Endothelial cell of umbilical vein (primary cell): Measurements from ENCODE around the gene NUDT12. TPM values are rescaled to one million over a fixed set of nuclear protein-coding genes. Genes with fewer than 3 reads are reported as not detected.

Experiments
- BruUV-seq: library from RNA; stranded (reverse); fragments of 400-500 nt; replicated peaks from 2 replicates; lab custom pipeline; 2021; lab: Mats Ljungman, UMichigan
- CTCF ChIA-PET: fragments of 300-600, 350-600 bp; sonication (Branson Sonifier 250); formaldehyde crosslinking; loops from one replicate; lab custom pipeline; 2021; ENCODE audit warnings: antibody characterized with exemption, inconsistent platforms; lab: Charles Lee
- POLR2A ChIA-PET: fragments of 300-600, 350-600 bp; sonication (Branson Sonifier 250); formaldehyde crosslinking; loops from one replicate; lab custom pipeline; 2021; ENCODE audit warnings: antibody characterized with exemption, inconsistent platforms; lab: Charles Lee
- DNase-seq: peaks from one replicate; pipeline ENCODE4 v3.0.0-alpha.2; 2011; ENCODE audit warnings: low read depth, low spot score
- FAIRE-seq: peaks from 2 replicates; lab custom pipeline; 2011; peaks lifted over from hg19 to GRCh38; lab: Jason Lieb, UNC
- H2AFZ ChIP-seq: 2 replicates; pipeline ENCODE4 v1.6.0; 2012; ENCODE audit warnings: low read depth, low read length, control low read depth, inconsistent platforms
- H3K27ac ChIP-seq: 2 replicates; pipeline ENCODE4 v1.5.1; 2011; ENCODE audit warnings: low read depth, mild to moderate bottlenecking, control low read depth, low read length, moderate library complexity; ENCODE audit not compliant: insufficient read depth
- H3K27me3 ChIP-seq, 2 experiments: 2 replicates each; pipeline versions ENCODE4 v1.6.0 to v1.6.1; 2011; ENCODE audit warnings: low read length in 2 of 2, mixed read lengths in 1 of 2; ENCODE audit not compliant: control insufficient read depth in 2 of 2, insufficient read depth in 2 of 2
- H3K36me3 ChIP-seq, 2 experiments: 2 replicates in 1 of 2; 3 replicates in 1 of 2; pipeline ENCODE4 v1.5.1; 2011; ENCODE audit warnings: low read length in 2 of 2, mild to moderate bottlenecking in 1 of 2, moderate library complexity in 1 of 2; ENCODE audit not compliant: control insufficient read depth in 2 of 2, insufficient read depth in 2 of 2; ENCODE audit errors: extremely low read depth in 1 of 2
- H3K4me1 ChIP-seq: 3 replicates; pipeline ENCODE4 v1.5.1; 2011; ENCODE audit warnings: mild to moderate bottlenecking, low read length; ENCODE audit not compliant: control insufficient read depth, insufficient read depth; ENCODE audit errors: extremely low read depth
- H3K4me2 ChIP-seq: 2 replicates; pipeline ENCODE4 v1.6.1; 2011; ENCODE audit warnings: low read length, control low read depth, mixed read lengths; ENCODE audit not compliant: insufficient read depth
- H3K4me3 ChIP-seq, 3 experiments: fragments of 200-600 bp in 1 of 3; sonication (generic), shearing (Covaris generic) in 1 of 3; replicated peaks in 1 of 3; 2 replicates each; pipeline ENCODE4 v1.5.1; 2011 to 2016; ENCODE audit warnings: control low read depth in 3 of 3, low read length in 3 of 3, mild to moderate bottlenecking in 2 of 3, inconsistent platforms in 1 of 3, low read depth in 1 of 3, moderate library complexity in 1 of 3; ENCODE audit not compliant: insufficient read depth in 1 of 3
- H3K79me2 ChIP-seq: 2 replicates; pipeline ENCODE4 v1.6.0; 2012; ENCODE audit warnings: low read length, inconsistent platforms; ENCODE audit not compliant: control insufficient read depth, insufficient read depth
- H3K9ac ChIP-seq: replicated peaks from 2 replicates; pipeline ENCODE3; 2011; ENCODE audit warnings: low read length, control low read depth; ENCODE audit not compliant: insufficient read depth; ENCODE audit errors: extremely low read depth
- H3K9me1 ChIP-seq: replicated peaks from 3 replicates; pipeline ENCODE4 v1.6.0; 2011; ENCODE audit warnings: mild to moderate bottlenecking, low read length; ENCODE audit not compliant: control insufficient read depth, insufficient read depth; ENCODE audit errors: extremely low read depth
- H3K9me3 ChIP-seq: replicated peaks from 2 replicates; pipeline ENCODE4 v1.5.1; 2012; ENCODE audit warnings: low read length, inconsistent platforms; ENCODE audit not compliant: control insufficient read depth, insufficient read depth
- H4K20me1 ChIP-seq: replicated peaks from 2 replicates; pipeline ENCODE3; 2011; ENCODE audit warnings: mild to moderate bottlenecking, low read length; ENCODE audit not compliant: control insufficient read depth, insufficient read depth; ENCODE audit errors: extremely low read depth
- EZH2 ChIP-seq: IDR thresholded peaks from 2 replicates; pipeline ENCODE4 v1.6.1; 2012; ENCODE audit warnings: borderline replicate concordance, low read depth, mild to moderate bottlenecking, moderate library complexity, low read length, inconsistent platforms; ENCODE audit not compliant: severe bottlenecking
- FOS ChIP-seq: IDR thresholded peaks from 2 replicates; pipeline ENCODE4 v1.6.1; 2011; ENCODE audit warnings: mild to moderate bottlenecking, low read length, moderate library complexity, borderline replicate concordance; ENCODE audit not compliant: insufficient read depth
- GATA2 ChIP-seq: IDR thresholded peaks from 2 replicates; pipeline ENCODE4 v1.7.0; 2011; ENCODE audit warnings: low read depth, mild to moderate bottlenecking, moderate library complexity, mixed read lengths, low read length; ENCODE audit not compliant: insufficient read length, insufficient read depth
- JUN ChIP-seq: IDR thresholded peaks from 2 replicates; pipeline ENCODE4 v1.6.1; 2011; ENCODE audit warnings: borderline replicate concordance, low read depth; ENCODE audit not compliant: insufficient read length, insufficient read depth
- MAX ChIP-seq: IDR thresholded peaks from 2 replicates; pipeline ENCODE4 v1.6.1; 2011; ENCODE audit not compliant: insufficient read depth, insufficient read length
- MYC ChIP-seq: IDR thresholded peaks from one replicate; pipeline ENCODE4 v1.6.1; 2011; ENCODE audit warnings: mild to moderate bottlenecking, low read depth, low read length
- POLR2A ChIP-seq: IDR thresholded peaks from 2 replicates; pipeline ENCODE4 v1.6.1; 2012; ENCODE audit warnings: low read depth, mild to moderate bottlenecking, control low read depth, low read length
- POLR2AphosphoS5 ChIP-seq: IDR thresholded peaks from 2 replicates; pipeline ENCODE4 v1.6.1; 2012; ENCODE audit warnings: low read depth, mild to moderate bottlenecking, control low read depth, low read length, moderate library complexity; ENCODE audit not compliant: insufficient read depth
- dilution Hi-C: fragments of 300-500 bp; cut with MboI; formaldehyde crosslinking; loops from one replicate; pipeline ENCODE4 v1.15.0; 2019; ENCODE audit warnings: low sequenced_read_pairs; ENCODE audit not compliant: extremely low pct_ligation_motif_present
- intact Hi-C: fragments of 100-400 bp; cut with micrococcal nuclease; formaldehyde crosslinking; loops from one replicate; pipeline ENCODE4 v1.10.0; 2022
- polyA plus RNA-seq, 4 experiments: library from polyadenylated mRNA; depleted of rRNA in 3 of 4; stranded (reverse) in 3 of 4; unstranded in 1 of 4; fragments of >200 nt; gene quantifications; 2 replicates each; pipeline versions ENCODE4 v1.2.1 to v1.2.3, GENCODE V29; 2011 to 2012; ENCODE audit warnings: missing spikeins in 1 of 4
- total RNA-seq: library from RNA; stranded (reverse); gene quantifications from 2 replicates; pipeline ENCODE4 v1.2.3, GENCODE V29; 2021
- TF ChIP-seq, protein P1 (sequence below), 2 donors: IDR thresholded peaks; 1 replicate in 1 of 2; 2 replicates in 1 of 2; pipeline ENCODE4 v1.5.1; 2011; ENCODE audit warnings: low read length in 2 of 2, mild to moderate bottlenecking in 2 of 2, moderate library complexity in 2 of 2, control low read depth in 1 of 2, inconsistent platforms in 1 of 2, low read depth in 1 of 2; ENCODE audit not compliant: insufficient read depth in 1 of 2; ENCODE audit errors: extremely low read depth in 1 of 2

Gene NUDT12
- total and polyA plus RNA-seq, 2 donors (not counting 3 experiments of a cell fraction or from before 2014, with no cell fraction given): 1.3 to 4.9 TPM

DNA sequence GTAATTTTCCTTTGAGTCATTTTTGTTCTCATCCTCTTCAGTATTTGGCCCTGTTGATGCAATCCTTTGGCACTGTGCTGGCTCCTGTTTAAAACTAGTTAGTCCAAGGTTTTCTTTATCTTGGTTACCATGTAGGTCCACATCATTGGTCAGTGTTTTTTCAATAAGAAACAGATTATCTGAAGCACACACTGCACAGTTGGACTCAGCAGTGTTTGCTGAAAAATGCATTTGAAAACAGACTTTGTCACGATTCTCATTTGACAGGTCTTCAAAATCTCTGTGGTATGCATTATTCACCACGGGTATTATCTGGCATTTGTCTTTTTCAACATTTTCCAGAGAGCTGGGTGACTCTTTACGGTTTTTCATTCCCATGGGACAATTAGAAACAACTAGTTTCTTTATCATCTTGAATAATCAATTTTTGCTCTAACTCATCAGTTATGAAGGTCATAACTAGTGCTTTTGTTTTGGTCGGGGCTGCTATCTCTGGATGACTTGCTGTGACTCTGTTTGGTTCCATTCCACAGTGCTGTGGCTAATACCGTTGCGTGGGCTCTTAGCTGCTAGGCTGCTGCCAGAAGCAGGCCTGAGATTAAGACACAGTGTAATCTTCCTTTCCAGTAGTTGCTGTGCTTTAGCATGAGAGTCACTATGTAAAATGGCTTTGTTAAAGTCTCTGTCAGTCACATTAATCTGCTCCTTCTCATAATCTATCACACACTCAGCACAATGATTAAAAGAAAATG lies 36.2 kb downstream of the NUDT12 start:
- Histone ChIP-seq H3K9ac (no peak overlapping the region), H3K27me3 (peaks cover 0 to 11% of the 10 kb centered on the region in 2 experiments), H2AFZ (no peak overlapping the region), H3K4me1 (no peaks in the 10 kb centered on the region), H4K20me1 (no peaks in the 10 kb centered on the region), H3K9me3 (no peaks in the 10 kb centered on the region), H3K27ac (no peak overlapping the region), H3K4me2 (no peak overlapping the region), H3K4me3 (no peak overlapping the region), H3K9me1 (no peaks in the 10 kb centered on the region), H3K79me2 (no peaks in the 10 kb centered on the region), H3K36me3 (no peaks in the 10 kb centered on the region)
- dilution Hi-C loops: no loop called here
- ChIA-PET POLR2A (no interaction called here), CTCF (no interaction called here)
- intact Hi-C loops: no loop called here
- no peak for DNase-seq
- TF ChIP-seq EZH2 (no peak), MAX (no peak), FOS (no peak), GATA2 (no peak), POLR2AphosphoS5 (no peak), POLR2A (no peak), MYC (no peak), JUN (no peak)
- TF ChIP-seq, protein P1, sequence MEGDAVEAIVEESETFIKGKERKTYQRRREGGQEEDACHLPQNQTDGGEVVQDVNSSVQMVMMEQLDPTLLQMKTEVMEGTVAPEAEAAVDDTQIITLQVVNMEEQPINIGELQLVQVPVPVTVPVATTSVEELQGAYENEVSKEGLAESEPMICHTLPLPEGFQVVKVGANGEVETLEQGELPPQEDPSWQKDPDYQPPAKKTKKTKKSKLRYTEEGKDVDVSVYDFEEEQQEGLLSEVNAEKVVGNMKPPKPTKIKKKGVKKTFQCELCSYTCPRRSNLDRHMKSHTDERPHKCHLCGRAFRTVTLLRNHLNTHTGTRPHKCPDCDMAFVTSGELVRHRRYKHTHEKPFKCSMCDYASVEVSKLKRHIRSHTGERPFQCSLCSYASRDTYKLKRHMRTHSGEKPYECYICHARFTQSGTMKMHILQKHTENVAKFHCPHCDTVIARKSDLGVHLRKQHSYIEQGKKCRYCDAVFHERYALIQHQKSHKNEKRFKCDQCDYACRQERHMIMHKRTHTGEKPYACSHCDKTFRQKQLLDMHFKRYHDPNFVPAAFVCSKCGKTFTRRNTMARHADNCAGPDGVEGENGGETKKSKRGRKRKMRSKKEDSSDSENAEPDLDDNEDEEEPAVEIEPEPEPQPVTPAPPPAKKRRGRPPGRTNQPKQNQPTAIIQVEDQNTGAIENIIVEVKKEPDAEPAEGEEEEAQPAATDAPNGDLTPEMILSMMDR (IDR thresholded peaks at IDR 0.05; ENCODE audit: extremely low read depth in 1 of 2, insufficient read depth in 1 of 2, low read depth in 1 of 2, low read length in 2 of 2): no peak
- no peak for FAIRE-seq
- no TSS peak for BruUV-seq
